Activated CD4-positive, alpha-beta T cell treated with anti-CD3 and anti-CD28 coated beads for 1 hour (primary cell): ENCODE measurements around the gene SPATS2L.
A peak's percentile ranks its signal among the peaks of the same experiment; 100 is the strongest.

Experiments used
- DNase-seq: peaks from one replicate; pipeline ENCODE4 v3.0.0-alpha.2; 2020

The SPATS2L gene

GRCh38 chr2:200306196-200306930 lies at the start of gene SPATS2L:
TSS of gene SPATS2L (plus strand) at chr2:200306693. CDS start at chr2:200389245, 82,552 bp downstream.
- peak; percentile 53 for DNase-seq

- no peak for DNase-seq
Measured at GRCh38 chr2:200257570-200257969, 48.9 kb upstream of the SPATS2L start.

GRCh38 chr2:200258081-200258480 lies 48.4 kb upstream of the SPATS2L start:
- DNase-seq = no peak

DNA sequence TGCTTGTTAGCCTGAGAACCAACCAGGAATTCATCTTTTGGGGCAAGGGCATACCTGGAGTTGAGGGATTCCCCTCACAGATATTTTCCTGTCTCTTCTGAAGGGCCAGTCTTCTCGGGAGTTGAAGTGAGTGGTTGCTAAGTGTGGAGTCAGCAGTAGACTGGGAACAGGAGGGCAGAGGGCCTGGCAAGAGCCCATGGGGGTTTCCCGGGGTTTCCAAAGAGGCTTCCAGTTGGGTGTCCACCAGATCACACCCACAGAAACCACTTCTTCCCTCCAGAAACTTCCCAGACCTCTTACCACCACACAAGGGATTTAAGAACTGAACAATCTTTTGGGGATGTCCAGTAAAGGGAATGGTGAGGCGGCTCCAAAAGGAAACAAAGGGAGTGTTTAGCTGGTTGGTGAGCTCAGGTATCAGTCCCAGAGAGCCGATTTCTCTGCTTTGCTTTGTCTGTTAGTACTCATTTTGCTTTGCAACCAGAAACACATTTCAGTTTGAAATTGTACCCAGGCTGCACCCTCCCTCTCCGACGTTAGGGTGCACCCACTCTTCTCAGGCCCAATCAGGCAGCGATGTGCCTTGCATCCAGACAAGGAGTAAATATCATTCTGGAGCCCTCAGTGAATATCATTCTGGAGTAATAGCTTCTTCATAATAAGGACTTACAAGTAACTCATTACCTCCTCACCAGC lies 47.5 kb upstream of the SPATS2L start:
- no peak for DNase-seq

- DNase-seq = no peak
Measured at GRCh38 chr2:200259577-200259957, 46.9 kb upstream of the SPATS2L start.

GRCh38 chr2:200262047-200262446 lies 44.4 kb upstream of the SPATS2L start:
- DNase-seq = no peak

DNA sequence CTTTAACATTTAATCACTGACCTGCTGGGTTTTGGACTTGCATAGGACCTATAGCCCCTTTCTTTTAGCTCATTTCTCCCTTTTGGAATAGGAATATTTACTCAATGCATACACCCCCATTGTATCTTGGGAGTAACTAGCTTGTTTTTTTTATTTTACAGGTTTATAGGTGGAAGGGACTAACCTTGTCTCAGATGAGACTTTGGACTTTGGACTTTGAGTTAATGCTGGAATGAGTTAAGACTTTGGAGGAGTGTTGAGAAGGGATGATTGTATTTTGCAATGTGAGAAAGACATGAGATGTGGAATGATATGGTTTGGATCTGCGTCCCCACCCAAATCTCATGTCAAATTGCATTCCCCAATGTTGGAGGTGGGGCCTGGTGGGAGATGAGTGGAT lies 43.2 kb upstream of the SPATS2L start:
- no peak for DNase-seq

DNA sequence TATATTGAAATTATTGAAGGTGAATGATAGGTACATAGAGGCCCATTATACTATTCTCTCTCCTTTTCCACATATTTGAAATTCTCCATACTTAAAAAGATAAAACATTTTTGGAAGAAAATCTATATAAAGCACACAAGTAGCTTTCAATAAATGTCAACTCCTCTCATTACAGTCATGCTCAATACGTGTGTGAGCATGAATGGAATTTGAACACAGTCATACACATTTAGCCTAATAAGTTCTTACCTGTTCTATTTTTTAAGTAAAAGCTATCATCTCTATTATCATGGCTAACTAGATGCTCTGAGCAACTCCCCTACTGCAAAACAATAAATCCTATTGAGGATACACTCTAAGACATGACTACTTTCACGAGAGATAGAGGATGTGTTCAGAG lies 41.9 kb upstream of the SPATS2L start:
- DNase-seq = no peak

GRCh38 chr2:200266406-200266805 lies 40.1 kb upstream of the SPATS2L start:
- DNase-seq = no peak

- DNase-seq = no peak
Measured at GRCh38 chr2:200267350-200267749, 39.1 kb upstream of the SPATS2L start.

DNA sequence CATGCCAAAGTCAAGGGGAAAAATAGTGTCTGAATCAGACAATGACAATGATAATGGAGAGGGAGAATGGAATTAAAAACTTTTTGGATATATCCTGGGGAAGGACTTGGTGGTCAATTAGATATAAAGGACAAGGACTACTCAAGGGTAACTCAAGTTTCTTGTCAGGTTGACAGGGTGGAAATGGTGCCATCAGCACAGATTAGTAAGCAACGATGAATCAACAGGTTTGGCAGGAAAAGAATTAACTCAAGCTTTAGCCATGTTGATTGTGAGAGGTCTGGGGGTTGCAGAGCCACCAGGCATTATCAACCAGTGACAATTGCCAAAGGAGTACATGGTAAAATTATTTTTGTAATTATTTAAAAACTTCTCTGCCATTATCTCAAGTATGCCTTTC lies 35.8 kb upstream of the SPATS2L start:
- no peak for DNase-seq

- no peak for DNase-seq
Measured at GRCh38 chr2:200272320-200272719, 34.2 kb upstream of the SPATS2L start.

DNA sequence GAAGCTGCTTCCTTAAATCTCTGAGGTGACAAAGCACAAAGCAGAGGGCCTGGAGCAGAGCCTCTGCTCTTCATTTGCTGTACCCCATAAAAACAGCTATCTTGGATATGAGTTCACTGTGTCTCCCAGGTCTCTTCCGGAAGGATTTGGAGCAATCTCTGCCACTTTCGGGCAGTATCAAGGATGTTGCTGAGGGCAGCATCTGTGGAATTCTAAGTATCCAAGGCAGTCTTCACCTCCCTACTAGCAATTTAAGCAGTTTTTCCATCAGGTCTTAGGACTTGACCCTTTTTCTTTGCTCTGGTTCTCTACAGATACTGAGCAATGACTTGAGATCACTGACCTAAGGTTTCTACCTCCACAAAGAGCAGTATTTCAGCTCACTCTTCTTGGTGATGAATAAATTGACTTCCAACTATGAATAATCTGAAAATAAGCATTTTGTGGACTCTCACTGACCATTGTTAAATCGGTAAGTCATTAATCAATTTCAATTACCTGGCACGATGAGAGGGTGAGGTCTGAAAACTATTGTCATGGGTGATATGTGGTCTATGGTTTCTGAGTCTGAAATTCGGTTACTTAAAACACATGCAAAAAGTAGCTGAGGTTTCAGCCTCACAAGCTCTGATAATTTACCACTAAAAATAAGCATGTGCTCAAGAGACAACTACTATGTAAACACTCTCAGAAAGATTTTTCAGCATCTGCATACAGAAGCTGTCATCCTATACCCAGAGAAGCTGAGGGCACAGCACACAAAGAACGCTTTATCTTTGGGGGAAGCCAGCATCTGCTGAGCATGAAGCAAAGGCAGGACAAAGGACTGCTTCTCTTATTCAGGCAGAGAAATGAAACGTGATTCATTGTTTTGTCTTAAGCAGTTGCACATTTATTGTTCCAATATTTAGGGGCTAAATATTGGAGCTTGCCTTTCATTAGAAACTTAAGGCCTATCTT lies 32.1 kb upstream of the SPATS2L start:
- no peak for DNase-seq

GRCh38 chr2:200275295-200276013 lies 31.0 kb upstream of the SPATS2L start:
- no peak for DNase-seq

GRCh38 chr2:200276472-200276871 lies 30.0 kb upstream of the SPATS2L start:
- DNase-seq = no peak

DNA sequence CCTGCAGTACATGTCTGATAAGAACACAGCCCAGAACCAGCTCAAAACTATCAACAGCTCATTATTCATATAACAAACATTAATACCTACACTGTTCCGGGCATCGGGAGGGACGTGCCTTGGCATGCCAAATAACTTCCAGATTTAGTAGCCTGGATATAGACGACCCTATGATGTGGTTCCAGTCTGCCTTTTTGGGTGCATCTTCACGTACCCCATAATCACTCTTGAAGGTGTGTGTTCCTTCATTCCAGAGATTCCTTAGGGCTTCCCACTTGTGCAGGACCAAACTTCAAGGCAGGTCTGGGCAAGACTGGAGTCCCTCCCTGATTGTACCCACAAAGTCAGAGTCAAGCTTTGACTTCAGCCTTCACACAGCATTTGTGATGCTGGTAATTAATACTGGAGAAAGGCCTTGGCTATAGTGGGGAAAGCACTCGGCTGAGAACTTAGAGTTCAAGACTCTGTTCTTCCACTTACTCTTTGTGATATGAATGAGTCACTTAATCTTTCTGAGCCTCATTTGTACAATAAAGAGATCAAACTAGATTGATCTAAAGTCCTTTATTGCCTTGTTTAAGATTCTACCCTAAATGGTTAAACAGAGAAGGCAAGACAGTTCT lies 27.7 kb upstream of the SPATS2L start:
- no peak for DNase-seq

- no peak for DNase-seq
Measured at GRCh38 chr2:200279857-200280256, 26.6 kb upstream of the SPATS2L start.

DNA sequence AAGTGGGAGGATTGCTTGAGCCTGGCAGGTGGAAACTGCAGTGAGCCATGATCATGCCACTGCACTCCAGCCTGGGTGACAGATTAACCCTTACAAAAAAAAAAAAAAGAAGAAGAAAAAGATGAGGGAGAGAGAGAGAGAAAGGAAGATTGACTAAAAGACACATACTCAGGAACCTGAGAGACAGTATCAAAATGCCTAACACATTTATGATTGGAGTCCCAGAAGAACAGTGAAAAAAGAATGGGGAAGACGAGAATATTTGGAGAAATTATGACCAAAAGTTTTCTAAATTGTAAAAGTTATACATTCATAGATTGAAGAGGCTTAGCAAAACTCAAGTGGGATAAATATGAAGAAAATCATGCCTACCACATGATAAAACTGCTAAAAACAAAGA lies 19.9 kb upstream of the SPATS2L start:
- DNase-seq = no peak

DNA sequence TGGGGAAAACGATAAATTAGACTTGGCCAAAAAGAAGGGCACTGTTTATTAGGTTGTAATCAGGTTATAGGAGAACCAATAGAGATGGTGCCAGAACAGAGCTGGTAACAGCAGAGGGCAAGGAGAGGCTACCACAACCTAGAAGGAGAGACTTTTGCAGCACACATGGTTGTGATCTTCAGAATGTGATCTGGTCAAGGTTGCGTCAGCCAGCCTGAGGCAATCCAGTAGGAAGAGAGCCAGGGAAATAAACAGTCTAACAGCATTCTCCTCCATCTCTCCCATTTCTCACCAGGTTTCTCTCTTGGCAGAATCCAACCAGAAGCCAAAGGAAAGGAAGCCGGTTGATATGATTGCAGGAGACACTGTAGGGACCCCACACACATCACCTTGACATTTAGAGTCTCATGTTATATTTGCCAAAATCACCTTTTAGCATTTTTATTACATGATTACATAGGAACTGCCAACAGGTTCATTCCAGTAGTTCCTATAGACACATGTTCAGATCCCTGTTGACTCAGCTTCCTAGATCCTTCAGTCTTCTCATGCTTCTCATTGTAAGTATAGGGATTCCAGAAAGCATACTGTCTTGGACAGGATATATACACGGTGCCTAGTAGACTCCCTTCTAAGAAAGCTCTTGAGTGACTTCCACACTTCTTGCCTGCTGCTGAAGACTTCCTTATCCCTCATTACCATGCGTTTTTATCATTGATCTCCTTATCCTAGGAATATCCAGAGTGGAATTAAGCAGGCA lies 17.6 kb upstream of the SPATS2L start:
- DNase-seq = no peak

GRCh38 chr2:200296118-200296517 lies 10.4 kb upstream of the SPATS2L start:
- DNase-seq = no peak

GRCh38 chr2:200297100-200297499 lies 9.4 kb upstream of the SPATS2L start:
- DNase-seq = no peak

DNA sequence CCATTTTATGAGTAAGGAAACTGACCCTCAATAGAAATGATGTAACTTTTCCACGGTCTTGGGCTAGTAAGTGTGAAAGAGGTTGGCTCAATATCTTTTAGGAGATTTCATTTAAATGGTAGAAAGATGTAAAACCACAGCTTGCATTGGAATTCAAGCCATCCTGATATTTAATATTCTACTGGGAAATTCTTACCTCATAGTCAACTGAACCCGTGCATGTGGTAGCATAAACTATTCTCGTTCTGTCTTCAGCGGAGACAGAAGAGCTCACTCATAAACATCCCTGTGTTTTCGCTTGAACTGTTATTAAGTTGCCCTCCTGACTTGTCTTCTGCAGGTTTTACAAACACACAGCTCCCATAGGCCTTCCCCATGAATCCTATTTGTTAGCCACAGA lies 8.5 kb upstream of the SPATS2L start:
- DNase-seq = no peak
